Stomach smooth muscle (tissue), 2 donors: ENCODE data around the gene NAALADL2.

Experiments used
- H3K27ac ChIP-seq: one replicate; pipeline ENCODE4 v1.7.0; 2013; ENCODE audit warnings: mild to moderate bottlenecking, low read length, inconsistent platforms
- H3K27me3 ChIP-seq, 2 donors: one replicate each; pipeline ENCODE4 v1.7.0; 2013; ENCODE audit warnings: low read length in 2 of 2; ENCODE audit not compliant: insufficient read depth in 2 of 2, control insufficient read depth in 1 of 2
- H3K36me3 ChIP-seq, 2 donors: one replicate each; pipeline ENCODE4 v1.7.0; 2013; ENCODE audit warnings: low read length in 2 of 2; ENCODE audit not compliant: control insufficient read depth in 2 of 2, insufficient read depth in 2 of 2
- H3K4me1 ChIP-seq: one replicate; pipeline ENCODE4 v1.7.0; 2013; ENCODE audit warnings: low read length; ENCODE audit not compliant: control insufficient read depth, insufficient read depth
- H3K4me3 ChIP-seq, 2 donors: one replicate each; pipeline ENCODE4 v1.7.0; 2013; ENCODE audit warnings: low read length in 2 of 2
- H3K9ac ChIP-seq, 2 donors: one replicate each; pipeline ENCODE4 v1.7.0; 2013; ENCODE audit warnings: low read length in 2 of 2, mild to moderate bottlenecking in 1 of 2
- H3K9me3 ChIP-seq, 2 donors: one replicate each; pipeline ENCODE4 v1.7.0; 2013; ENCODE audit warnings: low read length in 2 of 2; ENCODE audit not compliant: control insufficient read depth in 2 of 2
- donor health status: healthy.
- donor health status: Pancreatic carcinoma.

NAALADL2 gene

GRCh38 chr3:174945951-174946350 lies 86.8 kb downstream of the NAALADL2 start:
- Histone ChIP-seq H3K9me3 (peaks cover 0 to 2% of the 10 kb centered on the region in 2 donors), H3K9ac (no peak overlapping the region), H3K4me3 (no peak overlapping the region), H3K4me1 (no peaks in the 10 kb centered on the region), H3K36me3 (no peaks in the 10 kb centered on the region), H3K27ac (no peak overlapping the region), H3K27me3 (no peaks in the 10 kb centered on the region)

GRCh38 chr3:174949523-174949922 lies 90.4 kb downstream of the NAALADL2 start:
- H3K9ac ChIP-seq, result no peak overlapping the region
- H3K27ac ChIP-seq, result no peak overlapping the region
- no peaks in the 10 kb centered on the region for H3K27me3 ChIP-seq
- H3K4me1 ChIP-seq, result no peaks in the 10 kb centered on the region
- H3K4me3 ChIP-seq, result no peak overlapping the region
- H3K36me3 ChIP-seq, result no peaks in the 10 kb centered on the region
- H3K9me3 ChIP-seq, result no peaks in the 10 kb centered on the region

- H3K27me3 ChIP-seq, result no peaks in the 10 kb centered on the region
- H3K9me3 ChIP-seq, result no peaks in the 10 kb centered on the region
- no peaks in the 10 kb centered on the region for H3K4me1 ChIP-seq
- no peak overlapping the region for H3K9ac ChIP-seq
- H3K4me3 ChIP-seq, result no peak overlapping the region
- H3K27ac ChIP-seq, result no peak overlapping the region
- H3K36me3 ChIP-seq, result no peaks in the 10 kb centered on the region
Measured at GRCh38 chr3:174951034-174951433, 91.9 kb downstream of the NAALADL2 start.

GRCh38 chr3:174951498-174952005 lies 92.4 kb downstream of the NAALADL2 start:
- H3K36me3 ChIP-seq, result no peaks in the 10 kb centered on the region

GRCh38 chr3:174953068-174953467 lies 93.9 kb downstream of the NAALADL2 start:
- Histone ChIP-seq H3K27me3 (no peaks in the 10 kb centered on the region), H3K4me3 (no peak overlapping the region), H3K4me1 (no peaks in the 10 kb centered on the region), H3K36me3 (no peaks in the 10 kb centered on the region), H3K27ac (no peak overlapping the region), H3K9ac (no peak overlapping the region), H3K9me3 (no peaks in the 10 kb centered on the region)

More at GRCh38 chr3:174951498-174952005, 92.4 kb downstream of the NAALADL2 start:
- no peak overlapping the region for H3K4me3 ChIP-seq
- H3K9me3 ChIP-seq, result no peaks in the 10 kb centered on the region
- no peaks in the 10 kb centered on the region for H3K27me3 ChIP-seq
- H3K4me1 ChIP-seq, result no peaks in the 10 kb centered on the region
- no peak overlapping the region for H3K9ac ChIP-seq
- H3K27ac ChIP-seq, result no peak overlapping the region

GRCh38 chr3:174955513-174956016 lies 96.4 kb downstream of the NAALADL2 start:
- no peaks in the 10 kb centered on the region for H3K9me3 ChIP-seq
- H3K4me3 ChIP-seq, result no peak overlapping the region
- H3K27ac ChIP-seq, result no peak overlapping the region
- H3K27me3 ChIP-seq, result no peaks in the 10 kb centered on the region
- H3K4me1 ChIP-seq, result no peaks in the 10 kb centered on the region
- H3K36me3 ChIP-seq, result no peaks in the 10 kb centered on the region
- H3K9ac ChIP-seq, result no peak overlapping the region

GRCh38 chr3:174957081-174957480 lies 97.9 kb downstream of the NAALADL2 start:
- Histone ChIP-seq H3K27me3 (no peaks in the 10 kb centered on the region), H3K4me1 (no peaks in the 10 kb centered on the region), H3K4me3 (no peak overlapping the region), H3K9me3 (no peaks in the 10 kb centered on the region), H3K9ac (peak overlapping the region in 1 of 2 donors; percentile 2), H3K27ac (peak overlapping the region; percentile 13), H3K36me3 (no peaks in the 10 kb centered on the region)

GRCh38 chr3:174957551-174958001 lies 98.4 kb downstream of the NAALADL2 start:
- Histone ChIP-seq H3K27ac (no peak overlapping the region), H3K27me3 (no peaks in the 10 kb centered on the region), H3K4me3 (no peak overlapping the region), H3K4me1 (no peaks in the 10 kb centered on the region), H3K9me3 (no peaks in the 10 kb centered on the region), H3K9ac (no peak overlapping the region), H3K36me3 (no peaks in the 10 kb centered on the region)

- Histone ChIP-seq H3K9me3 (no peaks in the 10 kb centered on the region), H3K9ac (no peak overlapping the region), H3K4me1 (no peaks in the 10 kb centered on the region), H3K36me3 (no peaks in the 10 kb centered on the region), H3K4me3 (peak overlapping the region in 1 of 2 donors; percentile 3), H3K27ac (no peak overlapping the region), H3K27me3 (no peaks in the 10 kb centered on the region)
Measured at GRCh38 chr3:174958671-174959328, 99.7 kb downstream of the NAALADL2 start.

GRCh38 chr3:174959556-174960065 lies 100.5 kb downstream of the NAALADL2 start:
- no peaks in the 10 kb centered on the region for H3K9me3 ChIP-seq
- no peaks in the 10 kb centered on the region for H3K27me3 ChIP-seq
- H3K36me3 ChIP-seq, result no peaks in the 10 kb centered on the region
- no peak overlapping the region for H3K9ac ChIP-seq
- H3K4me3 ChIP-seq, result no peak overlapping the region
- H3K27ac ChIP-seq, result no peak overlapping the region
- H3K4me1 ChIP-seq, result no peaks in the 10 kb centered on the region

GRCh38 chr3:174960898-174961297 lies 101.8 kb downstream of the NAALADL2 start:
- H3K27me3 ChIP-seq, result no peaks in the 10 kb centered on the region
- H3K4me3 ChIP-seq, result no peak overlapping the region
- H3K9ac ChIP-seq, result no peak overlapping the region
- no peaks in the 10 kb centered on the region for H3K9me3 ChIP-seq
- no peaks in the 10 kb centered on the region for H3K4me1 ChIP-seq
- no peaks in the 10 kb centered on the region for H3K36me3 ChIP-seq
- no peak overlapping the region for H3K27ac ChIP-seq
